Muscle layer of duodenum (tissue), 2 donors: ENCODE data around the gene NLGN4Y.
A peak's percentile ranks its signal among the peaks of the same experiment; 100 is the strongest.

Experiments used
- H3K27ac ChIP-seq: one replicate; pipeline ENCODE4 v1.7.0; 2013; ENCODE audit warnings: mild to moderate bottlenecking, low read length
- H3K27me3 ChIP-seq: one replicate; pipeline ENCODE4 v1.7.0; 2013; ENCODE audit warnings: low read depth, mild to moderate bottlenecking, control low read depth, low read length
- H3K36me3 ChIP-seq, 2 donors: one replicate each; pipeline ENCODE4 v1.7.0; 2013; ENCODE audit warnings: low read length in 2 of 2, control low read depth in 1 of 2, mild to moderate bottlenecking in 1 of 2; ENCODE audit not compliant: insufficient read depth in 2 of 2, control insufficient read depth in 1 of 2
- H3K4me1 ChIP-seq, 2 donors: one replicate each; pipeline ENCODE4 v1.7.0; 2013; ENCODE audit warnings: low read length in 2 of 2, mild to moderate bottlenecking in 2 of 2, control low read depth in 1 of 2, moderate library complexity in 1 of 2; ENCODE audit not compliant: insufficient read depth in 2 of 2, control insufficient read depth in 1 of 2
- H3K4me3 ChIP-seq, 2 donors: one replicate each; pipeline ENCODE4 v1.7.0; 2013; ENCODE audit warnings: low read length in 2 of 2, low read depth in 1 of 2, mild to moderate bottlenecking in 1 of 2
- H3K9me3 ChIP-seq, 2 donors: one replicate each; pipeline ENCODE4 v1.7.0; 2013; ENCODE audit warnings: low read length in 2 of 2, control low read depth in 1 of 2, mild to moderate bottlenecking in 1 of 2; ENCODE audit not compliant: control insufficient read depth in 1 of 2
- donor health status: healthy.

Gene NLGN4Y

GRCh38 chrY:14524272-14525231 lies at the start of gene NLGN4Y:
Gene NLGN4Y (plus strand): TSS chrY:14524529. CDS start chrY:14622120, 97,591 bp downstream.
- H3K27ac ChIP-seq: peak within 1 kb of the TSS; percentile 16

GRCh38 chrY:14485935-14486334 lies 38.4 kb upstream of the NLGN4Y start:
- H3K27ac ChIP-seq: no peak overlapping the region
- H3K36me3 ChIP-seq: no peaks in the 10 kb centered on the region
- no peak overlapping the region for H3K4me3 ChIP-seq
- no peaks in the 10 kb centered on the region for H3K27me3 ChIP-seq
- H3K4me1 ChIP-seq: no peaks in the 10 kb centered on the region
- no peaks in the 10 kb centered on the region for H3K9me3 ChIP-seq

More at GRCh38 chrY:14524272-14525231, at the start of gene NLGN4Y:
- Histone ChIP-seq H3K9me3 (no peaks in the 10 kb centered on the region), H3K4me1 (peaks cover 0 to 6% of the 10 kb centered on the region in 2 donors), H3K27me3 (no peaks in the 10 kb centered on the region), H3K4me3 (peak within 1 kb of the TSS; percentile 57 to 71), H3K36me3 (no peaks in the 10 kb centered on the region)

- H3K36me3 ChIP-seq: no peaks in the 10 kb centered on the region
- H3K9me3 ChIP-seq: no peaks in the 10 kb centered on the region
- no peaks in the 10 kb centered on the region for H3K27me3 ChIP-seq
- H3K27ac ChIP-seq: no peak overlapping the region
- H3K4me3 ChIP-seq: no peak overlapping the region
- H3K4me1 ChIP-seq: no peaks in the 10 kb centered on the region
Measured at GRCh38 chrY:14490226-14490625, 34.1 kb upstream of the NLGN4Y start.

GRCh38 chrY:14498071-14498470 lies 26.3 kb upstream of the NLGN4Y start:
- Histone ChIP-seq H3K4me3 (no peak overlapping the region), H3K9me3 (no peaks in the 10 kb centered on the region), H3K36me3 (no peaks in the 10 kb centered on the region), H3K27ac (no peak overlapping the region), H3K27me3 (no peaks in the 10 kb centered on the region), H3K4me1 (no peaks in the 10 kb centered on the region)

GRCh38 chrY:14504592-14504991 lies 19.7 kb upstream of the NLGN4Y start:
- no peak overlapping the region for H3K4me3 ChIP-seq
- no peaks in the 10 kb centered on the region for H3K4me1 ChIP-seq
- H3K36me3 ChIP-seq: no peaks in the 10 kb centered on the region
- H3K27me3 ChIP-seq: no peaks in the 10 kb centered on the region
- H3K9me3 ChIP-seq: no peaks in the 10 kb centered on the region
- no peak overlapping the region for H3K27ac ChIP-seq

GRCh38 chrY:14522379-14522950 lies 1.9 kb upstream of the NLGN4Y start:
- H3K36me3 ChIP-seq: no peaks in the 10 kb centered on the region
- H3K27me3 ChIP-seq: no peaks in the 10 kb centered on the region
- H3K27ac ChIP-seq: no peak overlapping the region
- H3K4me3 ChIP-seq: peak overlapping the region; percentile 16 to 24
- peaks cover 0 to 6% of the 10 kb centered on the region in 2 donors for H3K4me1 ChIP-seq
- H3K9me3 ChIP-seq: no peaks in the 10 kb centered on the region

- Histone ChIP-seq H3K36me3 (no peaks in the 10 kb centered on the region), H3K4me1 (peaks cover 0 to 6% of the 10 kb centered on the region in 2 donors), H3K27me3 (no peaks in the 10 kb centered on the region), H3K27ac (no peak overlapping the region), H3K4me3 (peak overlapping the region; percentile 57 to 71), H3K9me3 (no peaks in the 10 kb centered on the region)
Measured at GRCh38 chrY:14523491-14524271, 648 bp upstream of the NLGN4Y start.

- peak overlapping the region; percentile 16 for H3K27ac ChIP-seq
- peaks cover 0 to 6% of the 10 kb centered on the region in 2 donors for H3K4me1 ChIP-seq
- H3K9me3 ChIP-seq: no peaks in the 10 kb centered on the region
- no peaks in the 10 kb centered on the region for H3K27me3 ChIP-seq
- H3K36me3 ChIP-seq: no peaks in the 10 kb centered on the region
- H3K4me3 ChIP-seq: peak overlapping the region; percentile 57 to 71
Measured at GRCh38 chrY:14525315-14525714, 986 bp downstream of the NLGN4Y start.

GRCh38 chrY:14528361-14528760 lies 4.0 kb downstream of the NLGN4Y start:
- H3K4me3 ChIP-seq: no peak overlapping the region
- H3K4me1 ChIP-seq: peaks cover 0 to 2% of the 10 kb centered on the region in 2 donors
- no peak overlapping the region for H3K27ac ChIP-seq
- no peaks in the 10 kb centered on the region for H3K9me3 ChIP-seq
- H3K36me3 ChIP-seq: no peaks in the 10 kb centered on the region
- H3K27me3 ChIP-seq: no peaks in the 10 kb centered on the region

GRCh38 chrY:14536703-14537102 lies 12.4 kb downstream of the NLGN4Y start:
- Histone ChIP-seq H3K9me3 (no peaks in the 10 kb centered on the region), H3K27me3 (no peaks in the 10 kb centered on the region), H3K4me3 (no peak overlapping the region), H3K36me3 (no peaks in the 10 kb centered on the region), H3K4me1 (no peaks in the 10 kb centered on the region), H3K27ac (no peak overlapping the region)

GRCh38 chrY:14543506-14543905 lies 19.2 kb downstream of the NLGN4Y start:
- Histone ChIP-seq H3K4me1 (no peaks in the 10 kb centered on the region), H3K27ac (no peak overlapping the region), H3K4me3 (no peak overlapping the region), H3K27me3 (no peaks in the 10 kb centered on the region), H3K36me3 (no peaks in the 10 kb centered on the region), H3K9me3 (no peaks in the 10 kb centered on the region)
